ENCODE results near the gene SRP9.

DNA sequence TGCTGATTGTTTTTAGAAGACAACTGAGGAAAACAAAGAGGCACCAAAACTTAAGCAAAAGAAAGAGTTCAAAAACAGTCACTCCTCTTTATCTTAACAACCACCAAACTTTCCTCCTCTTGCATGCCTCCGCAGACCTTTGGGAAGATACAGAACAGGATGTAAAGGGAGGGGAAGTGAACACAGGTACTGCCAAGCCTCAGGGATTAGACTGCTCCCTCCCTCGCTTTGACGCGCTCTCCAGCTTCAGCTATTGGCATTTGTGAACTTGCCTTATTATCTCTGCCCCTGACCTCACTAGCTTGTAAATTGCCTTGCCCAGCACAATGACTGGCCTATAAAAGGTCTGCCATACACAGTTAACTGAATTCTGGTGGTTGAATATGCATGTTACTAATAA lies 4.8 kb upstream of the SRP9 start:
- TF ChIP-seq CTCF (optimal IDR thresholded peaks at IDR 0.05 in 1 of 3, IDR thresholded peaks at IDR 0.05 in 1 of 3, conservative IDR thresholded peaks at IDR 0.05 in 1 of 3; ENCODE audit: extremely low read depth in 1 of 3, insufficient read depth in 2 of 3, low read length in 3 of 3) (no peak), EZH2 (IDR thresholded peaks at IDR 0.05; ENCODE audit: low read length) (no peak)
